ENCODE measurements around the gene ALX4. TPM values are rescaled to one million over a fixed set of nuclear protein-coding genes. Genes with fewer than 3 reads are reported as not detected.
A peak's percentile ranks its signal among the peaks of the same experiment; 100 is the strongest.

ALX4 gene
- total RNA-seq = not detected

- Mint-ChIP-seq H3K9me3 (no peaks in the 10 kb centered on the region), H3K36me3 (ENCODE audit: low read depth) (no peaks in the 10 kb centered on the region), H3K27ac (no peak within 1 kb of the TSS), H3K27me3 (peaks cover 89% of the 10 kb centered on the region), H3K4me3 (no peak within 1 kb of the TSS), H3K4me1 (ENCODE audit: low read depth) (peaks cover 20% of the 10 kb centered on the region)
- TF ChIP-seq CTCF (IDR thresholded peaks at IDR 0.05) = no peak
- ATAC-seq (peak; percentile 50), DNase-seq (peak; percentile 57)
- intact Hi-C loops (cut with micrococcal nuclease) = no loop called here
- ChIA-PET CTCF (no interaction called here), POLR2A (no interaction called here)
These were observed at the start of gene ALX4 for GRCh38 chr11:44309478-44310205. Gene ALX4, minus strand, starts transcription at chr11:44310139. Its CDS starts 77 bp downstream, at chr11:44310062.

- Mint-ChIP-seq H3K4me3 (no peak overlapping the region), H3K27ac (no peak overlapping the region), H3K36me3 (ENCODE audit: low read depth) (no peaks in the 10 kb centered on the region), H3K9me3 (no peaks in the 10 kb centered on the region), H3K27me3 (peaks cover 4% of the 10 kb centered on the region), H3K4me1 (ENCODE audit: low read depth) (no peaks in the 10 kb centered on the region)
- DNase-seq = no peak
- no peak for TF ChIP-seq CTCF (IDR thresholded peaks at IDR 0.05)
- ChIA-PET CTCF (interaction anchor here (0.8 kb wide), 1 partner anchor 70 kb away, joined by 3 read pairs; no protein-coding TSS in a partner anchor), POLR2A (no interaction called here)
- ATAC-seq = no peak
- intact Hi-C loops (cut with micrococcal nuclease) = no loop called here
These were observed 49.2 kb upstream of the ALX4 start for GRCh38 chr11:44359162-44359561.

- no peak for ATAC-seq
- no peak for TF ChIP-seq CTCF (IDR thresholded peaks at IDR 0.05)
- CTCF ChIA-PET = interaction anchor here (0.8 kb wide), 1 partner anchor 70 kb away, joined by 3 read pairs; no protein-coding TSS in a partner anchor
- intact Hi-C loops (cut with micrococcal nuclease) = no loop called here
- H3K27me3 Mint-ChIP-seq = peaks cover 4% of the 10 kb centered on the region
- H3K4me1 Mint-ChIP-seq (ENCODE audit: low read depth) = no peaks in the 10 kb centered on the region
- H3K36me3 Mint-ChIP-seq (ENCODE audit: low read depth) = no peaks in the 10 kb centered on the region
- POLR2A ChIA-PET = no interaction called here
- no peak overlapping the region for H3K4me3 Mint-ChIP-seq
- H3K9me3 Mint-ChIP-seq = no peaks in the 10 kb centered on the region
- DNase-seq = no peak
- no peak overlapping the region for H3K27ac Mint-ChIP-seq
These were observed 48.8 kb upstream of the ALX4 start for GRCh38 chr11:44358713-44359112.

- ChIA-PET POLR2A (no interaction called here), CTCF (no interaction called here)
- no peak for ATAC-seq
- Mint-ChIP-seq H3K27me3 (peaks cover 7% of the 10 kb centered on the region), H3K27ac (no peak overlapping the region), H3K4me3 (no peak overlapping the region), H3K9me3 (no peaks in the 10 kb centered on the region), H3K4me1 (ENCODE audit: low read depth) (no peaks in the 10 kb centered on the region), H3K36me3 (ENCODE audit: low read depth) (no peaks in the 10 kb centered on the region)
- no peak for TF ChIP-seq CTCF (IDR thresholded peaks at IDR 0.05)
- intact Hi-C loops (cut with micrococcal nuclease) = no loop called here
- DNase-seq = no peak
These were observed 47.8 kb upstream of the ALX4 start for GRCh38 chr11:44357711-44358110.

- ChIA-PET CTCF (no interaction called here), POLR2A (no interaction called here)
- no peak for TF ChIP-seq CTCF (IDR thresholded peaks at IDR 0.05)
- H3K36me3 Mint-ChIP-seq (ENCODE audit: low read depth) = no peaks in the 10 kb centered on the region
- H3K9me3 Mint-ChIP-seq = no peaks in the 10 kb centered on the region
- DNase-seq = no peak
- H3K4me1 Mint-ChIP-seq (ENCODE audit: low read depth) = no peaks in the 10 kb centered on the region
- no peak for ATAC-seq
- H3K4me3 Mint-ChIP-seq = no peak overlapping the region
- no peak overlapping the region for H3K27ac Mint-ChIP-seq
- peaks cover 10% of the 10 kb centered on the region for H3K27me3 Mint-ChIP-seq
- intact Hi-C loops (cut with micrococcal nuclease) = no loop called here
These were observed 46.4 kb upstream of the ALX4 start for GRCh38 chr11:44356351-44356750.
